HepG2 (cell line): ENCODE measurements around the gene GNA15. TPM values are rescaled to one million over a fixed set of nuclear protein-coding genes. Genes with fewer than 3 reads are reported as not detected.

ENCODE experiments used
- ELF1 ChIP-seq: sonication (generic); formaldehyde crosslinking; IDR thresholded peaks from 2 replicates; pipeline ENCODE4 v1.4.0; 2020; ENCODE audit warnings: missing genetic modification reagents
- FOXA3 ChIP-seq: IDR thresholded peaks from 2 replicates; pipeline ENCODE4 v1.6.1; 2016; ENCODE audit warnings: missing genetic modification reagents, missing compliant biosample characterization
- NR0B2 ChIP-seq: sonication (generic); formaldehyde crosslinking; IDR thresholded peaks from 2 replicates; pipeline ENCODE4 v1.4.0; 2020; ENCODE audit warnings: mild to moderate bottlenecking, missing genetic modification reagents
- PHF20 ChIP-seq: sonication (generic); formaldehyde crosslinking; IDR thresholded peaks from 2 replicates; pipeline ENCODE4 v1.5.0; 2020; ENCODE audit warnings: mild to moderate bottlenecking, missing genetic modification reagents
- RBM39 ChIP-seq: fragments of 200-400 bp; formaldehyde crosslinking; IDR thresholded peaks from one replicate; pipeline ENCODE4 v1.6.1; 2018; ENCODE audit warnings: antibody characterized with exemption, mild to moderate bottlenecking, low read depth, low read length; ENCODE audit not compliant: poor library complexity, severe bottlenecking
- SOX6 ChIP-seq, 2 experiments: fragments of 450-650 bp in 1 of 2; sonication (generic) in 1 of 2; formaldehyde crosslinking in 1 of 2; IDR thresholded peaks; 2 replicates each; pipeline versions ENCODE4 v1.4.0 to v1.6.1; 2017 to 2020; ENCODE audit warnings: antibody characterized with exemption in 1 of 2, mild to moderate bottlenecking in 1 of 2, missing genetic modification reagents in 1 of 2
- TARDBP ChIP-seq: sonication (generic); formaldehyde crosslinking; IDR thresholded peaks from 2 replicates; pipeline ENCODE4 v1.8.0; 2022; ENCODE audit warnings: mild to moderate bottlenecking, missing genetic modification reagents
- TEAD3 ChIP-seq: optimal IDR thresholded peaks from 2 replicates; pipeline ENCODE3; 2016; ENCODE audit warnings: borderline replicate concordance
- ZBTB38 ChIP-seq: sonication (generic); formaldehyde crosslinking; IDR thresholded peaks from 2 replicates; pipeline ENCODE4 v1.5.1; 2020; ENCODE audit warnings: mild to moderate bottlenecking, missing genetic modification reagents
- ZFX ChIP-seq: sonication (generic); formaldehyde crosslinking; IDR thresholded peaks from 2 replicates; pipeline ENCODE4 v1.4.0; 2020; ENCODE audit warnings: mild to moderate bottlenecking, low read depth, missing genetic modification reagents, moderate library complexity
- ZNF143 ChIP-seq: sonication (generic); formaldehyde crosslinking; IDR thresholded peaks from 2 replicates; pipeline ENCODE4 v1.4.0; 2020; ENCODE audit warnings: missing genetic modification reagents
- ZNF558 ChIP-seq: sonication (generic); formaldehyde crosslinking; IDR thresholded peaks from 2 replicates; pipeline ENCODE4 v1.9.0; 2022; ENCODE audit warnings: mild to moderate bottlenecking, missing genetic modification reagents, borderline replicate concordance
- ZNF616 ChIP-seq: sonication (generic); formaldehyde crosslinking; IDR thresholded peaks from 2 replicates; pipeline ENCODE4 v1.5.0; 2020; ENCODE audit warnings: low read depth, mild to moderate bottlenecking, missing genetic modification reagents
- ZNF850 ChIP-seq: sonication (generic); formaldehyde crosslinking; conservative IDR thresholded peaks from 2 replicates; pipeline ENCODE4 v1.9.0; 2021; ENCODE audit warnings: mild to moderate bottlenecking, missing genetic modification reagents
- ZNF878 ChIP-seq: sonication (generic); formaldehyde crosslinking; IDR thresholded peaks from 2 replicates; pipeline ENCODE4 v1.8.1; 2023; ENCODE audit warnings: mild to moderate bottlenecking, missing genetic modification reagents, moderate library complexity
- polyA plus RNA-seq, 8 experiments: library from polyadenylated mRNA; depleted of rRNA in 3 of 8; stranded (reverse) in 7 of 8; unstranded in 1 of 8; fragments of >200 nt; fragmentation: Illumina TruSeq in 4 of 8; extraction: Trizol in 4 of 8; gene quantifications; 2 replicates each; pipeline versions ENCODE4 v1.2.1 to v1.2.3, GENCODE V29; 2011 to 2016; ENCODE audit warnings: low read depth in 4 of 8, missing spikeins in 1 of 8, mixed read lengths in 1 of 8; ENCODE audit not compliant: insufficient read depth in 1 of 8
- total RNA-seq, 5 experiments: library from RNA; depleted of rRNA; stranded (reverse); fragments of >200 nt; fragmentation: Illumina TruSeq; extraction: Trizol; gene quantifications; 2 replicates each; pipeline ENCODE4 v1.2.3, GENCODE V29; 2016; ENCODE audit warnings: low read depth in 1 of 5
- TF ChIP-seq, protein P1 (sequence below): IDR thresholded peaks from 2 replicates; pipeline ENCODE4 v1.6.1; 2016; ENCODE audit warnings: mild to moderate bottlenecking
- TF ChIP-seq, protein P2 (sequence below): conservative IDR thresholded peaks from 2 replicates; pipeline ENCODE4 v1.6.1; 2018; ENCODE audit warnings: missing genetic modification reagents
- TF ChIP-seq, protein P3 (sequence below): IDR thresholded peaks from 2 replicates; pipeline ENCODE4 v1.6.1; 2012; ENCODE audit warnings: low read depth, low read length, improper control_type of control experiment
- TF ChIP-seq, protein P4 (sequence below): sonication (generic); formaldehyde crosslinking; IDR thresholded peaks from 2 replicates; pipeline ENCODE4 v1.5.0; 2020; ENCODE audit warnings: mild to moderate bottlenecking, missing genetic modification reagents, borderline replicate concordance

Gene GNA15
- total and polyA plus RNA-seq, 2 of the 13 experiments (the other 11 are each of a cell fraction or from before 2014, with no cell fraction given) = not detected

- no peak for TF ChIP-seq SOX6 (IDR thresholded peaks at IDR 0.05)
- peak; percentile 18; the same call in 1 of the 2 replicates for TF ChIP-seq SOX6 (CRISPR knock-in tag; IDR thresholded peaks at IDR 0.05)
- TF ChIP-seq, protein P1, sequence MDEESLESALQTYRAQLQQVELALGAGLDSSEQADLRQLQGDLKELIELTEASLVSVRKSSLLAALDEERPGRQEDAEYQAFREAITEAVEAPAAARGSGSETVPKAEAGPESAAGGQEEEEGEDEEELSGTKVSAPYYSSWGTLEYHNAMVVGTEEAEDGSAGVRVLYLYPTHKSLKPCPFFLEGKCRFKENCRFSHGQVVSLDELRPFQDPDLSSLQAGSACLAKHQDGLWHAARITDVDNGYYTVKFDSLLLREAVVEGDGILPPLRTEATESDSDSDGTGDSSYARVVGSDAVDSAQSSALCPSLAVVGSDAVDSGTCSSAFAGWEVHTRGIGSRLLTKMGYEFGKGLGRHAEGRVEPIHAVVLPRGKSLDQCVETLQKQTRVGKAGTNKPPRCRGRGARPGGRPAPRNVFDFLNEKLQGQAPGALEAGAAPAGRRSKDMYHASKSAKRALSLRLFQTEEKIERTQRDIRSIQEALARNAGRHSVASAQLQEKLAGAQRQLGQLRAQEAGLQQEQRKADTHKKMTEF (CRISPR knock-in tag) = 0 out of 2 replicates have a peak, but pooled peaks have one; percentile 34
- TF ChIP-seq, protein P2, sequence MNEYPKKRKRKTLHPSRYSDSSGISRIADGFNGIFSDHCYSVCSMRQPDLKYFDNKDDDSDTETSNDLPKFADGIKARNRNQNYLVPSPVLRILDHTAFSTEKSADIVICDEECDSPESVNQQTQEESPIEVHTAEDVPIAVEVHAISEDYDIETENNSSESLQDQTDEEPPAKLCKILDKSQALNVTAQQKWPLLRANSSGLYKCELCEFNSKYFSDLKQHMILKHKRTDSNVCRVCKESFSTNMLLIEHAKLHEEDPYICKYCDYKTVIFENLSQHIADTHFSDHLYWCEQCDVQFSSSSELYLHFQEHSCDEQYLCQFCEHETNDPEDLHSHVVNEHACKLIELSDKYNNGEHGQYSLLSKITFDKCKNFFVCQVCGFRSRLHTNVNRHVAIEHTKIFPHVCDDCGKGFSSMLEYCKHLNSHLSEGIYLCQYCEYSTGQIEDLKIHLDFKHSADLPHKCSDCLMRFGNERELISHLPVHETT (CRISPR knock-in tag) = 0 out of 2 replicates have a peak, but pooled peaks have one; percentile 48
- TF ChIP-seq ZNF850 (CRISPR knock-in tag) = 0 out of 2 replicates have a peak, but pooled peaks have one; percentile 23
- no peak for TF ChIP-seq ZBTB38 (CRISPR knock-in tag)
- peak; percentile 73 for TF ChIP-seq PHF20 (CRISPR knock-in tag)
- TF ChIP-seq RBM39 = peak; percentile 5
- peak; percentile 45; the same call in 1 of the 2 replicates for TF ChIP-seq TARDBP (CRISPR knock-in tag)
- no peak for TF ChIP-seq ZNF616 (CRISPR knock-in tag)
- TF ChIP-seq, protein P3, sequence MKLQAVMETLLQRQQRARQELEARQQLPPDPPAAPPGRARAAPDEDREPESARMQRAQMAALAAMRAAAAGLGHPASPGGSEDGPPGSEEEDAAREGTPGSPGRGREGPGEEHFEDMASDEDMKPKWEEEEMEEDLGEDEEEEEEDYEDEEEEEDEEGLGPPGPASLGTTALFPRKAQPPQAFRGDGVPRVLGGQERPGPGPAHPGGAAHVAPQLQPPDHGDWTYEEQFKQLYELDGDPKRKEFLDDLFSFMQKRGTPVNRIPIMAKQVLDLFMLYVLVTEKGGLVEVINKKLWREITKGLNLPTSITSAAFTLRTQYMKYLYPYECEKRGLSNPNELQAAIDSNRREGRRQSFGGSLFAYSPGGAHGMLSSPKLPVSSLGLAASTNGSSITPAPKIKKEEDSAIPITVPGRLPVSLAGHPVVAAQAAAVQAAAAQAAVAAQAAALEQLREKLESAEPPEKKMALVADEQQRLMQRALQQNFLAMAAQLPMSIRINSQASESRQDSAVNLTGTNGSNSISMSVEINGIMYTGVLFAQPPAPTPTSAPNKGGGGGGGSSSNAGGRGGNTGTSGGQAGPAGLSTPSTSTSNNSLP = peak; percentile 9; the same call in 1 of the 2 replicates
- peak; percentile 79 for TF ChIP-seq ELF1
- TF ChIP-seq ZNF143 (CRISPR knock-in tag) = peak; percentile 90
- TF ChIP-seq ZNF558 = 0 out of 2 replicates have a peak, but pooled peaks have one; percentile 28
- peak; percentile 36; the same call in 1 of the 2 replicates for TF ChIP-seq FOXA3 (CRISPR knock-in tag)
- peak; percentile 59; the same call in 1 of the 2 replicates for TF ChIP-seq ZFX
- TF ChIP-seq, protein P4, sequence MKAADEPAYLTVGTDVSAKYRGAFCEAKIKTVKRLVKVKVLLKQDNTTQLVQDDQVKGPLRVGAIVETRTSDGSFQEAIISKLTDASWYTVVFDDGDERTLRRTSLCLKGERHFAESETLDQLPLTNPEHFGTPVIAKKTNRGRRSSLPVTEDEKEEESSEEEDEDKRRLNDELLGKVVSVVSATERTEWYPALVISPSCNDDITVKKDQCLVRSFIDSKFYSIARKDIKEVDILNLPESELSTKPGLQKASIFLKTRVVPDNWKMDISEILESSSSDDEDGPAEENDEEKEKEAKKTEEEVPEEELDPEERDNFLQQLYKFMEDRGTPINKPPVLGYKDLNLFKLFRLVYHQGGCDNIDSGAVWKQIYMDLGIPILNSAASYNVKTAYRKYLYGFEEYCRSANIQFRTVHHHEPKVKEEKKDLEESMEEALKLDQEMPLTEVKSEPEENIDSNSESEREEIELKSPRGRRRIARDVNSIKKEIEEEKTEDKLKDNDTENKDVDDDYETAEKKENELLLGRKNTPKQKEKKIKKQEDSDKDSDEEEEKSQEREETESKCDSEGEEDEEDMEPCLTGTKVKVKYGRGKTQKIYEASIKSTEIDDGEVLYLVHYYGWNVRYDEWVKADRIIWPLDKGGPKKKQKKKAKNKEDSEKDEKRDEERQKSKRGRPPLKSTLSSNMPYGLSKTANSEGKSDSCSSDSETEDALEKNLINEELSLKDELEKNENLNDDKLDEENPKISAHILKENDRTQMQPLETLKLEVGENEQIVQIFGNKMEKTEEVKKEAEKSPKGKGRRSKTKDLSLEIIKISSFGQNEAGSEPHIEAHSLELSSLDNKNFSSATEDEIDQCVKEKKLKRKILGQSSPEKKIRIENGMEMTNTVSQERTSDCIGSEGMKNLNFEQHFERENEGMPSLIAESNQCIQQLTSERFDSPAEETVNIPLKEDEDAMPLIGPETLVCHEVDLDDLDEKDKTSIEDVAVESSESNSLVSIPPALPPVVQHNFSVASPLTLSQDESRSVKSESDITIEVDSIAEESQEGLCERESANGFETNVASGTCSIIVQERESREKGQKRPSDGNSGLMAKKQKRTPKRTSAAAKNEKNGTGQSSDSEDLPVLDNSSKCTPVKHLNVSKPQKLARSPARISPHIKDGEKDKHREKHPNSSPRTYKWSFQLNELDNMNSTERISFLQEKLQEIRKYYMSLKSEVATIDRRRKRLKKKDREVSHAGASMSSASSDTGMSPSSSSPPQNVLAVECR (CRISPR knock-in tag) = peak; percentile 72
- peak; percentile 17 for TF ChIP-seq TEAD3 (CRISPR knock-in tag)
- peak; percentile 47; the same call in 1 of the 2 replicates for TF ChIP-seq NR0B2 (CRISPR knock-in tag)
- TF ChIP-seq ZNF878 = no peak
These were observed 49.8 kb downstream of the GNA15 start, which contains the start of gene NCLN (continued) for GRCh38 chr19:3185461-3186159.
